Endothelial cell of umbilical vein (primary cell): ENCODE data around the gene PFDN6. TPM values are rescaled to one million over a fixed set of nuclear protein-coding genes. Genes with fewer than 3 reads are reported as not detected.

ENCODE experiments used
- BruUV-seq: library from RNA; stranded (reverse); fragments of 400-500 nt; replicated peaks from 2 replicates; lab custom pipeline; 2021; lab: Mats Ljungman, UMichigan
- CTCF ChIA-PET: fragments of 300-600, 350-600 bp; sonication (Branson Sonifier 250); formaldehyde crosslinking; loops from one replicate; lab custom pipeline; 2021; ENCODE audit warnings: antibody characterized with exemption, inconsistent platforms; lab: Charles Lee
- POLR2A ChIA-PET: fragments of 300-600, 350-600 bp; sonication (Branson Sonifier 250); formaldehyde crosslinking; loops from one replicate; lab custom pipeline; 2021; ENCODE audit warnings: antibody characterized with exemption, inconsistent platforms; lab: Charles Lee
- DNase-seq: peaks from one replicate; pipeline ENCODE4 v3.0.0-alpha.2; 2011; ENCODE audit warnings: low read depth, low spot score
- FAIRE-seq: peaks from 2 replicates; lab custom pipeline; 2011; peaks lifted over from hg19 to GRCh38; lab: Jason Lieb, UNC
- H2AFZ ChIP-seq: 2 replicates; pipeline ENCODE4 v1.6.0; 2012; ENCODE audit warnings: low read depth, low read length, control low read depth, inconsistent platforms
- H3K27ac ChIP-seq: 2 replicates; pipeline ENCODE4 v1.5.1; 2011; ENCODE audit warnings: low read depth, mild to moderate bottlenecking, control low read depth, low read length, moderate library complexity; ENCODE audit not compliant: insufficient read depth
- H3K27me3 ChIP-seq, 2 experiments: 2 replicates each; pipeline versions ENCODE4 v1.6.0 to v1.6.1; 2011; ENCODE audit warnings: low read length in 2 of 2, mixed read lengths in 1 of 2; ENCODE audit not compliant: control insufficient read depth in 2 of 2, insufficient read depth in 2 of 2
- H3K36me3 ChIP-seq, 2 experiments: 2 replicates in 1 of 2; 3 replicates in 1 of 2; pipeline ENCODE4 v1.5.1; 2011; ENCODE audit warnings: low read length in 2 of 2, mild to moderate bottlenecking in 1 of 2, moderate library complexity in 1 of 2; ENCODE audit not compliant: control insufficient read depth in 2 of 2, insufficient read depth in 2 of 2; ENCODE audit errors: extremely low read depth in 1 of 2
- H3K4me1 ChIP-seq: 3 replicates; pipeline ENCODE4 v1.5.1; 2011; ENCODE audit warnings: mild to moderate bottlenecking, low read length; ENCODE audit not compliant: control insufficient read depth, insufficient read depth; ENCODE audit errors: extremely low read depth
- H3K4me2 ChIP-seq: 2 replicates; pipeline ENCODE4 v1.6.1; 2011; ENCODE audit warnings: low read length, control low read depth, mixed read lengths; ENCODE audit not compliant: insufficient read depth
- H3K4me3 ChIP-seq, 3 experiments: fragments of 200-600 bp in 1 of 3; sonication (generic), shearing (Covaris generic) in 1 of 3; replicated peaks in 1 of 3; 2 replicates each; pipeline ENCODE4 v1.5.1; 2011 to 2016; ENCODE audit warnings: control low read depth in 3 of 3, low read length in 3 of 3, mild to moderate bottlenecking in 2 of 3, inconsistent platforms in 1 of 3, low read depth in 1 of 3, moderate library complexity in 1 of 3; ENCODE audit not compliant: insufficient read depth in 1 of 3
- H3K79me2 ChIP-seq: 2 replicates; pipeline ENCODE4 v1.6.0; 2012; ENCODE audit warnings: low read length, inconsistent platforms; ENCODE audit not compliant: control insufficient read depth, insufficient read depth
- H3K9ac ChIP-seq: replicated peaks from 2 replicates; pipeline ENCODE3; 2011; ENCODE audit warnings: low read length, control low read depth; ENCODE audit not compliant: insufficient read depth; ENCODE audit errors: extremely low read depth
- H3K9me1 ChIP-seq: replicated peaks from 3 replicates; pipeline ENCODE4 v1.6.0; 2011; ENCODE audit warnings: mild to moderate bottlenecking, low read length; ENCODE audit not compliant: control insufficient read depth, insufficient read depth; ENCODE audit errors: extremely low read depth
- H3K9me3 ChIP-seq: replicated peaks from 2 replicates; pipeline ENCODE4 v1.5.1; 2012; ENCODE audit warnings: low read length, inconsistent platforms; ENCODE audit not compliant: control insufficient read depth, insufficient read depth
- H4K20me1 ChIP-seq: replicated peaks from 2 replicates; pipeline ENCODE3; 2011; ENCODE audit warnings: mild to moderate bottlenecking, low read length; ENCODE audit not compliant: control insufficient read depth, insufficient read depth; ENCODE audit errors: extremely low read depth
- EZH2 ChIP-seq: IDR thresholded peaks from 2 replicates; pipeline ENCODE4 v1.6.1; 2012; ENCODE audit warnings: borderline replicate concordance, low read depth, mild to moderate bottlenecking, moderate library complexity, low read length, inconsistent platforms; ENCODE audit not compliant: severe bottlenecking
- FOS ChIP-seq: IDR thresholded peaks from 2 replicates; pipeline ENCODE4 v1.6.1; 2011; ENCODE audit warnings: mild to moderate bottlenecking, low read length, moderate library complexity, borderline replicate concordance; ENCODE audit not compliant: insufficient read depth
- GATA2 ChIP-seq: IDR thresholded peaks from 2 replicates; pipeline ENCODE4 v1.7.0; 2011; ENCODE audit warnings: low read depth, mild to moderate bottlenecking, moderate library complexity, mixed read lengths, low read length; ENCODE audit not compliant: insufficient read length, insufficient read depth
- JUN ChIP-seq: IDR thresholded peaks from 2 replicates; pipeline ENCODE4 v1.6.1; 2011; ENCODE audit warnings: borderline replicate concordance, low read depth; ENCODE audit not compliant: insufficient read length, insufficient read depth
- MYC ChIP-seq: IDR thresholded peaks from one replicate; pipeline ENCODE4 v1.6.1; 2011; ENCODE audit warnings: mild to moderate bottlenecking, low read depth, low read length
- POLR2A ChIP-seq: IDR thresholded peaks from 2 replicates; pipeline ENCODE4 v1.6.1; 2012; ENCODE audit warnings: low read depth, mild to moderate bottlenecking, control low read depth, low read length
- POLR2AphosphoS5 ChIP-seq: IDR thresholded peaks from 2 replicates; pipeline ENCODE4 v1.6.1; 2012; ENCODE audit warnings: low read depth, mild to moderate bottlenecking, control low read depth, low read length, moderate library complexity; ENCODE audit not compliant: insufficient read depth
- dilution Hi-C: fragments of 300-500 bp; cut with MboI; formaldehyde crosslinking; loops from one replicate; pipeline ENCODE4 v1.15.0; 2019; ENCODE audit warnings: low sequenced_read_pairs; ENCODE audit not compliant: extremely low pct_ligation_motif_present
- intact Hi-C: fragments of 100-400 bp; cut with micrococcal nuclease; formaldehyde crosslinking; loops from one replicate; pipeline ENCODE4 v1.10.0; 2022
- polyA plus RNA-seq, 4 experiments: library from polyadenylated mRNA; depleted of rRNA in 3 of 4; stranded (reverse) in 3 of 4; unstranded in 1 of 4; fragments of >200 nt; gene quantifications; 2 replicates each; pipeline versions ENCODE4 v1.2.1 to v1.2.3, GENCODE V29; 2011 to 2012; ENCODE audit warnings: missing spikeins in 1 of 4
- total RNA-seq: library from RNA; stranded (reverse); gene quantifications from 2 replicates; pipeline ENCODE4 v1.2.3, GENCODE V29; 2021
- TF ChIP-seq, protein P1 (sequence below), 2 donors: IDR thresholded peaks; 1 replicate in 1 of 2; 2 replicates in 1 of 2; pipeline ENCODE4 v1.5.1; 2011; ENCODE audit warnings: low read length in 2 of 2, mild to moderate bottlenecking in 2 of 2, moderate library complexity in 2 of 2, control low read depth in 1 of 2, inconsistent platforms in 1 of 2, low read depth in 1 of 2; ENCODE audit not compliant: insufficient read depth in 1 of 2; ENCODE audit errors: extremely low read depth in 1 of 2
- TF ChIP-seq, protein P2 (sequence below): IDR thresholded peaks from 2 replicates; pipeline ENCODE4 v1.6.1; 2011; ENCODE audit not compliant: insufficient read depth, insufficient read length

Gene PFDN6
- total and polyA plus RNA-seq, 2 donors (not counting 3 experiments of a cell fraction or from before 2014, with no cell fraction given), result 31.0 to 63.5 TPM

DNA sequence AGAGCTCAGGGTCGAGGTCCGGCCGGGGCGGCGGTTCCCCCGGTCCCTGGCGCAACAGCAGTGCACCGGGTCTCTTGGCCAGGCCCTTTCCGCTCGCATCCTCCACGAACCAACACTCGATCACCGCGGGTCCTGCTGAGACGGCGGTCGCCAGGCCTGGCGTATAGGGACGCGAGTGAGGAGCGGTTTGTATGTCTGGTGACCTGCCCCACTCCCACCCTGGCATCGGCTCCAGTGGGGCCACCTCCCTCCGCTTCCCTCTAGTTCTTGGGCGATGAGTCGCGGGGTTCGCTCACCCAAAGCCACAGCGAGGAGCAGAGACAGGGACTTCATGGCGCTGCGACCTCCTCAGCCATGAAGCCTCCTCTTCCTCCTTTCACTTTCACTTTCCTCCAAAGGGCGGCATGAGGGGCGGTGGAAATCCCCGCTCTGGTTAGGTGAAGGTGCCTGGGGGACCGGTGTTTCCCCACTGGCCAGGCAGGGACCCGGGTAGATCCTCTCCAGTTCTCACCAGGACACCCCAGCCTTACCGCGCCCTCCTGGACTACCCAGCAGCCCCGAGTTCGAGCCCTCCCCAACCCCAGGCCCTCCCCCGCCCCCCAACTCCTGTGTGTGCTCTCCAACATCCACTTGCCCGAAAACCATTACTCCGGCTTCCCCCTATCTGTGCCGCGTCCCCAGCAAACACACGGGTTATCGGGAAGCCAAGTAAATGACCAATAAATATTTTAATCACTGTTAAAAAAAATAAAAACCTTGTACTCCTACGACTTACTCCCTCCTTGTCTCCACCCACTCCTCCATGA lies 24.5 kb downstream of the PFDN6 start, which contains the start of gene TAPBP:
TSS of gene TAPBP (minus strand) at position 370 of the 806 bp plus-strand sequence. CDS start at position 333, 37 bp downstream.
- intact Hi-C loops (loop anchor here (1.0 to 10.0 kb wide), 4 partner anchors 15 to 261 kb away; partner anchors contain the start of genes B3GALT4, HSD17B8, RXRB and SLC39A7), dilution Hi-C loops (no loop called here)
- DNase-seq (peak; percentile 84), FAIRE-seq (peak; percentile 73)
- peak within 1 kb of the TSS; percentile 37 to 96 (median 65) for H3K4me3 ChIP-seq
- peaks cover 18% of the 10 kb centered on the region for H3K79me2 ChIP-seq
- H3K9me3 ChIP-seq, result no peaks in the 10 kb centered on the region
- CTCF ChIA-PET, result interaction anchor here (0.8 to 2.6 kb wide), 4 partner anchors 13 to 36 kb away, joined by 5 to 19 read pairs (median 8); partner anchors contain the start of genes B3GALT4 and RGL2
- H3K9ac ChIP-seq, result peak within 1 kb of the TSS; percentile 69
- TSS peak; percentile 63 for BruUV-seq
- POLR2A ChIA-PET, result no interaction called here
- H3K27ac ChIP-seq, result peak within 1 kb of the TSS; percentile 48
- no peaks in the 10 kb centered on the region for H4K20me1 ChIP-seq
- peak within 1 kb of the TSS; percentile 25 for H2AFZ ChIP-seq
- no peaks in the 10 kb centered on the region for H3K27me3 ChIP-seq
- peak within 1 kb of the TSS; percentile 92 for H3K4me2 ChIP-seq
- TF ChIP-seq, protein P1, sequence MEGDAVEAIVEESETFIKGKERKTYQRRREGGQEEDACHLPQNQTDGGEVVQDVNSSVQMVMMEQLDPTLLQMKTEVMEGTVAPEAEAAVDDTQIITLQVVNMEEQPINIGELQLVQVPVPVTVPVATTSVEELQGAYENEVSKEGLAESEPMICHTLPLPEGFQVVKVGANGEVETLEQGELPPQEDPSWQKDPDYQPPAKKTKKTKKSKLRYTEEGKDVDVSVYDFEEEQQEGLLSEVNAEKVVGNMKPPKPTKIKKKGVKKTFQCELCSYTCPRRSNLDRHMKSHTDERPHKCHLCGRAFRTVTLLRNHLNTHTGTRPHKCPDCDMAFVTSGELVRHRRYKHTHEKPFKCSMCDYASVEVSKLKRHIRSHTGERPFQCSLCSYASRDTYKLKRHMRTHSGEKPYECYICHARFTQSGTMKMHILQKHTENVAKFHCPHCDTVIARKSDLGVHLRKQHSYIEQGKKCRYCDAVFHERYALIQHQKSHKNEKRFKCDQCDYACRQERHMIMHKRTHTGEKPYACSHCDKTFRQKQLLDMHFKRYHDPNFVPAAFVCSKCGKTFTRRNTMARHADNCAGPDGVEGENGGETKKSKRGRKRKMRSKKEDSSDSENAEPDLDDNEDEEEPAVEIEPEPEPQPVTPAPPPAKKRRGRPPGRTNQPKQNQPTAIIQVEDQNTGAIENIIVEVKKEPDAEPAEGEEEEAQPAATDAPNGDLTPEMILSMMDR (IDR thresholded peaks at IDR 0.05; ENCODE audit: extremely low read depth in 1 of 2, insufficient read depth in 1 of 2, low read depth in 1 of 2, low read length in 2 of 2), result no peak
- TF ChIP-seq FOS, result no peak
- TF ChIP-seq MYC, result no peak
- no peak for TF ChIP-seq GATA2
- TF ChIP-seq, protein P2, sequence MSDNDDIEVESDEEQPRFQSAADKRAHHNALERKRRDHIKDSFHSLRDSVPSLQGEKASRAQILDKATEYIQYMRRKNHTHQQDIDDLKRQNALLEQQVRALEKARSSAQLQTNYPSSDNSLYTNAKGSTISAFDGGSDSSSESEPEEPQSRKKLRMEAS, result no peak
- TF ChIP-seq POLR2AphosphoS5, result peak; percentile 44
- no peak for TF ChIP-seq EZH2
- TF ChIP-seq JUN, result no peak
- TF ChIP-seq POLR2A, result peak; percentile 48
- no peaks in the 10 kb centered on the region for H3K9me1 ChIP-seq
- peaks cover 25% of the 10 kb centered on the region for H3K4me1 ChIP-seq
- peaks cover 0 to 3% of the 10 kb centered on the region in 2 experiments for H3K36me3 ChIP-seq
